ENCODE measurements around the gene CFD. TPM values are rescaled to one million over a fixed set of nuclear protein-coding genes. Genes with fewer than 3 reads are reported as not detected.

CFD gene
- total RNA-seq, 1 donor from 2014 or later, result not detected

DNA sequence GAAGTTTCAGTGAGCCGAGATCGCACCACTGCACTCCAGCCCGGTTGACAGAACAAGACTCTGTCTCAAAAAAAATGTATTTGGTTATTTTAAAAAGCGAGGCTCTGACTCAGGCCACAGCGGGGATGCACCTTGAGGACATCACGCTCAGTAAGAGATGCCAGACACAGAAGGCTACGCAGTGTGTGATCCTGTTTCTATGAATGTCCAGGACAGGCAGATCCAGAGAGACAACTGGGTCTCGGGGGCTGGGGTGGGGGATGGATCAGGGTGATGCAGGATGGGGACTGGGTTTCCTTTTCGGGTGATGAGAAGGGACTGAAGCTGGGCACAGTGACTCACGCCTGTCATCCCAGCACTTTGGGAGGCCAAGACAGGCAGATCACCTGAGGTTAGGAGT lies 28.1 kb downstream of the CFD start:
- Histone ChIP-seq H4K20me1 (ENCODE audit: low read depth) (peaks cover 6% of the 10 kb centered on the region), H2AFZ (replicated peaks) (no peak overlapping the region), H3K36me3 (no peaks in the 10 kb centered on the region), H3K4me2 (no peak overlapping the region), H3F3A (ENCODE audit: low read depth) (no peaks in the 10 kb centered on the region), H3K9ac (no peak overlapping the region), H3K79me2 (ENCODE audit: low read depth) (peaks cover 15% of the 10 kb centered on the region), H3K4me1 (no peaks in the 10 kb centered on the region), H3K9me3 (ENCODE audit: low read depth) (no peaks in the 10 kb centered on the region), H3K27me3 (no peaks in the 10 kb centered on the region), H3K4me3 (no peak overlapping the region), H3K27ac (no peak overlapping the region)
- Mint-ChIP-seq H3K4me1 (peaks cover 3% of the 10 kb centered on the region), H3K36me3 (peaks cover 7% of the 10 kb centered on the region), H3K4me3 (no peak overlapping the region), H3K9me3 (no peaks in the 10 kb centered on the region), H3K27me3 (ENCODE audit: insufficient read depth, low read depth) (peaks cover 7% of the 10 kb centered on the region), H3K27ac (no peak overlapping the region)
- DNase-seq (ENCODE audit: low spot score), result no peak
- TF ChIP-seq, protein P1, sequence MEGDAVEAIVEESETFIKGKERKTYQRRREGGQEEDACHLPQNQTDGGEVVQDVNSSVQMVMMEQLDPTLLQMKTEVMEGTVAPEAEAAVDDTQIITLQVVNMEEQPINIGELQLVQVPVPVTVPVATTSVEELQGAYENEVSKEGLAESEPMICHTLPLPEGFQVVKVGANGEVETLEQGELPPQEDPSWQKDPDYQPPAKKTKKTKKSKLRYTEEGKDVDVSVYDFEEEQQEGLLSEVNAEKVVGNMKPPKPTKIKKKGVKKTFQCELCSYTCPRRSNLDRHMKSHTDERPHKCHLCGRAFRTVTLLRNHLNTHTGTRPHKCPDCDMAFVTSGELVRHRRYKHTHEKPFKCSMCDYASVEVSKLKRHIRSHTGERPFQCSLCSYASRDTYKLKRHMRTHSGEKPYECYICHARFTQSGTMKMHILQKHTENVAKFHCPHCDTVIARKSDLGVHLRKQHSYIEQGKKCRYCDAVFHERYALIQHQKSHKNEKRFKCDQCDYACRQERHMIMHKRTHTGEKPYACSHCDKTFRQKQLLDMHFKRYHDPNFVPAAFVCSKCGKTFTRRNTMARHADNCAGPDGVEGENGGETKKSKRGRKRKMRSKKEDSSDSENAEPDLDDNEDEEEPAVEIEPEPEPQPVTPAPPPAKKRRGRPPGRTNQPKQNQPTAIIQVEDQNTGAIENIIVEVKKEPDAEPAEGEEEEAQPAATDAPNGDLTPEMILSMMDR (IDR thresholded peaks at IDR 0.05), result no peak

DNA sequence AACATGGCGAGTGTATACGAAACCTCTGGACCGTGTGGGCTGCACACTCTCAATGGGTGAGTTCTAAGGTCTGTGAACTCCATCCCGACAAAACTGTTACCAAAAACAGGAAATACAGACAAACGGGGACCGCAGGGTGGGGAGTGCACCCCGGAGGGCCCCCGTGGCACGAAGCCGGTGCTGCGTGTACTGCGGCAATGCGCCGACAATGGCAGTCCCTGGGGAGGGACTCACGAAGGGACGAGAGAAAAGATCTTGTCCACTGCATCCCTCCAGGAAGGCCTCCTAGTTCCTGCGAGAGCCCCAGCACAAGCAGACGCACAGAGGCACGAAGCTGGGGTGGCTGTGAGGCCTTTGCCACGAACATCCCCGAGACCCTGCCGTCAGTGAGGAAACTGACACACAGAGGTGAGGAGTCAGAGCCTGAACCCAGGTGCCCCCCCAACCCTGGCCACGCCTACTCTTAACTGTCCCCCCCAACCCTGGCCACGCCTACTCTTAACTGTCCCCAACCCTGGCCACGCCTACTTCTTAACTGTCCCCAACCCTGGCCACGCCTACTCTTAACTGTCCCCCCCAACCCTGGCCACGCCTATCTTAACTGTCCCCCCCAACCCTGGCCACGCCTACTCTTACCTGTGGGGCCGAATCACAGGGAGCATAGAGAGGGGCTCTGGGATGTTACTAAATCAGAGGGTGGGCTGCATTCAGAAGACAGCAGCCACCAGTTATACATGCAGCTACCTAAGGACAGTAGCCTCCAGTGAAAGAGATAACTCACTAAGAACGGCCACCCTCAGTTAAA lies 29.3 kb downstream of the CFD start:
- Histone ChIP-seq H3K9me3 (ENCODE audit: low read depth) (no peaks in the 10 kb centered on the region), H3K79me2 (ENCODE audit: low read depth) (peaks cover 15% of the 10 kb centered on the region), H3K27ac (no peak overlapping the region), H3K9ac (no peak overlapping the region), H3K36me3 (no peaks in the 10 kb centered on the region), H3K27me3 (no peaks in the 10 kb centered on the region), H3F3A (ENCODE audit: low read depth) (peaks cover 5% of the 10 kb centered on the region), H3K4me1 (no peaks in the 10 kb centered on the region), H3K4me2 (no peak overlapping the region), H4K20me1 (ENCODE audit: low read depth) (peaks cover 6% of the 10 kb centered on the region), H3K4me3 (no peak overlapping the region), H2AFZ (replicated peaks) (no peak overlapping the region)
- H3K9me3 Mint-ChIP-seq, result no peaks in the 10 kb centered on the region
- peak overlapping the region; percentile 64 for H3K4me3 Mint-ChIP-seq
- peaks cover 16% of the 10 kb centered on the region for H3K27me3 Mint-ChIP-seq (ENCODE audit: insufficient read depth, low read depth)
- H3K4me1 Mint-ChIP-seq, result peaks cover 9% of the 10 kb centered on the region
- TF ChIP-seq, protein P1 (IDR thresholded peaks at IDR 0.05), result no peak
- TF ChIP-seq EZH2 (IDR thresholded peaks at IDR 0.05) (no peak), EZH2phosphoT487 (IDR thresholded peaks at IDR 0.05) (no peak)
- H3K36me3 Mint-ChIP-seq, result peaks cover 7% of the 10 kb centered on the region
- H3K27ac Mint-ChIP-seq, result no peak overlapping the region
- DNase-seq (ENCODE audit: low spot score), result no peak

DNA sequence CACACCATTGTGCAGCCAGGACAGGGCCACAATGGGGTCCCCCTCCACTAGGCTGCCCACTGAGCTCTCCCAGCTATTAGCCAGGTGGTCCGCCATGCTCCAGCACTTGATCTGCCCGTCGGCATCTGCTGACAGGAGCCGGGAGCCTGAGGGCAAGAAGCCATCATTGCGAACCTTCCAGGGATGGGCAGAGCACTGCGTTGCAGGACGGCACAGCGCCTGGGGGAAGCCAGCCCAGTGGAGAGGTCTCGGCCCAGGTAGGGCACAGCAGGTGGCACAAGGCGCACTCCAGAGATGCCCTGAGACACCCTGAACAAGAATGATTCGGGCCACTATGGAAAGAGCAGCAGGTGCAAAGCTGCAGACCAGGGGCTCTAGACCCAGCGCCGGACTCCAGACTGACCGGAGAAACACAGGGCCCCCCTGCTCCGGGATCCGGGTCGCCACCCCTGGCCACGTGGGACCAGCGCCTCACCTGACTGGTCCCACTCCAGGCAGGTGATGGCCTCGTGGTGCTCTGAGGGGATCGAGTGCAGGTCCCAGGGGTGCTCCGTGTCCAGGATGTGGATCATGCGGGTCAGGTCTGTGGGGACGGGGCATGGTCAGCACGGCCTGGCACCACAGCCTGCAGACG lies 30.3 kb downstream of the CFD start:
- Mint-ChIP-seq H3K27me3 (ENCODE audit: insufficient read depth, low read depth) (peaks cover 16% of the 10 kb centered on the region), H3K4me3 (peak overlapping the region; percentile 60)

More for the DNA sequence above, 30.3 kb downstream of the CFD start:
- H3K4me2 ChIP-seq, result no peak overlapping the region
- H3K9ac ChIP-seq, result no peak overlapping the region
- no peaks in the 10 kb centered on the region for H3K9me3 ChIP-seq (ENCODE audit: low read depth)
- no peak for TF ChIP-seq EZH2phosphoT487 (IDR thresholded peaks at IDR 0.05)
- TF ChIP-seq EZH2 (IDR thresholded peaks at IDR 0.05), result no peak
- TF ChIP-seq, protein P1 (IDR thresholded peaks at IDR 0.05), result no peak
- Mint-ChIP-seq H3K27ac (no peak overlapping the region), H3K4me1 (peaks cover 9% of the 10 kb centered on the region), H3K9me3 (no peaks in the 10 kb centered on the region), H3K36me3 (peaks cover 7% of the 10 kb centered on the region)
- H3F3A ChIP-seq (ENCODE audit: low read depth), result peaks cover 14% of the 10 kb centered on the region
- no peak overlapping the region for H3K4me3 ChIP-seq
- H3K36me3 ChIP-seq, result no peaks in the 10 kb centered on the region
- H3K27me3 ChIP-seq, result no peaks in the 10 kb centered on the region
- H3K4me1 ChIP-seq, result no peaks in the 10 kb centered on the region
- no peak overlapping the region for H3K27ac ChIP-seq
- no peak for DNase-seq (ENCODE audit: low spot score)
- no peak overlapping the region for H2AFZ ChIP-seq (replicated peaks)
- H4K20me1 ChIP-seq (ENCODE audit: low read depth), result peaks cover 6% of the 10 kb centered on the region
- H3K79me2 ChIP-seq (ENCODE audit: low read depth), result peaks cover 15% of the 10 kb centered on the region
